BLaER1 (cell line): Measurements from ENCODE around the gene ZNF784.

Source experiments
- H3K27ac ChIP-seq: shearing (Covaris generic); formaldehyde crosslinking; 2 replicates; pipeline ENCODE4 v1.8.1; 2022
- H3K27me3 ChIP-seq: shearing (Covaris generic); formaldehyde crosslinking; 2 replicates; pipeline ENCODE4 v1.8.1; 2022
- H3K36me3 ChIP-seq: shearing (Covaris generic); formaldehyde crosslinking; 2 replicates; pipeline ENCODE4 v1.8.1; 2022
- H3K4me1 ChIP-seq: shearing (Covaris generic); formaldehyde crosslinking; 2 replicates; pipeline ENCODE4 v1.8.1; 2022
- H3K4me2 ChIP-seq: shearing (Covaris generic); formaldehyde crosslinking; 2 replicates; pipeline ENCODE4 v1.8.1; 2022
- H3K4me3 ChIP-seq: shearing (Covaris generic); formaldehyde crosslinking; 2 replicates; pipeline ENCODE4 v1.8.1; 2022
- H3K9ac ChIP-seq: shearing (Covaris generic); formaldehyde crosslinking; 2 replicates; pipeline ENCODE4 v1.8.1; 2022
- H3K9me3 ChIP-seq: shearing (Covaris generic); formaldehyde crosslinking; 2 replicates; pipeline ENCODE4 v1.8.1; 2022
- H4K20me1 ChIP-seq: shearing (Covaris generic); formaldehyde crosslinking; 2 replicates; pipeline ENCODE4 v1.8.1; 2022
- Cebpa-rat ChIP-seq: shearing (Covaris generic); IDR thresholded peaks from 2 replicates; pipeline ENCODE4 v1.8.1; 2022

Gene ZNF784

GRCh38 chr19:55656988-55657747 is 32.8 kb upstream of the ZNF784 start:
- no peaks in the 10 kb centered on the region for H3K27me3 ChIP-seq
- peak overlapping the region; percentile 100 for H3K9ac ChIP-seq
- TF ChIP-seq Cebpa-rat = no peak
- H3K27ac ChIP-seq = peak overlapping the region; percentile 100
- H3K4me1 ChIP-seq = peaks cover 63% of the 10 kb centered on the region
- peak overlapping the region; percentile 99 for H3K4me2 ChIP-seq
- peak overlapping the region; percentile 87 for H3K4me3 ChIP-seq
- H4K20me1 ChIP-seq = peaks cover 68% of the 10 kb centered on the region
- H3K9me3 ChIP-seq = no peaks in the 10 kb centered on the region
- H3K36me3 ChIP-seq = peaks cover 48% of the 10 kb centered on the region

- H4K20me1 ChIP-seq = peaks cover 61% of the 10 kb centered on the region
- peak overlapping the region; percentile 100 for H3K27ac ChIP-seq
- peaks cover 60% of the 10 kb centered on the region for H3K4me1 ChIP-seq
- no peaks in the 10 kb centered on the region for H3K9me3 ChIP-seq
- no peak for TF ChIP-seq Cebpa-rat
- H3K4me2 ChIP-seq = peak overlapping the region; percentile 99
- H3K4me3 ChIP-seq = peak overlapping the region; percentile 87
- no peaks in the 10 kb centered on the region for H3K27me3 ChIP-seq
- peak overlapping the region; percentile 100 for H3K9ac ChIP-seq
- H3K36me3 ChIP-seq = peaks cover 48% of the 10 kb centered on the region
Measured at GRCh38 chr19:55656552-55656951, 32.2 kb upstream of the ZNF784 start.

GRCh38 chr19:55655648-55656040 is 31.3 kb upstream of the ZNF784 start:
- peak overlapping the region; percentile 87 for H3K4me3 ChIP-seq
- peak overlapping the region; percentile 99 for H3K4me2 ChIP-seq
- no peaks in the 10 kb centered on the region for H3K9me3 ChIP-seq
- peaks cover 48% of the 10 kb centered on the region for H3K36me3 ChIP-seq
- H3K4me1 ChIP-seq = peaks cover 52% of the 10 kb centered on the region
- H3K27me3 ChIP-seq = no peaks in the 10 kb centered on the region
- peak overlapping the region; percentile 100 for H3K27ac ChIP-seq
- peak overlapping the region; percentile 100 for H3K9ac ChIP-seq
- peaks cover 52% of the 10 kb centered on the region for H4K20me1 ChIP-seq
- no peak for TF ChIP-seq Cebpa-rat

GRCh38 chr19:55654868-55655647 is 30.7 kb upstream of the ZNF784 start, which contains the start of gene U2AF2:
Gene U2AF2 (plus strand): TSS chr19:55655035. CDS start chr19:55655105, 70 bp downstream.
- Histone ChIP-seq H4K20me1 (peaks cover 47% of the 10 kb centered on the region), H3K27me3 (no peaks in the 10 kb centered on the region), H3K4me2 (peak within 1 kb of the TSS; percentile 99), H3K36me3 (peaks cover 48% of the 10 kb centered on the region), H3K9ac (peak within 1 kb of the TSS; percentile 100), H3K27ac (peak within 1 kb of the TSS; percentile 100), H3K9me3 (no peaks in the 10 kb centered on the region), H3K4me1 (peaks cover 52% of the 10 kb centered on the region), H3K4me3 (peak within 1 kb of the TSS; percentile 87)
- no peak for TF ChIP-seq Cebpa-rat

GRCh38 chr19:55654323-55654867 is 30.0 kb upstream of the ZNF784 start:
- Histone ChIP-seq H3K27ac (peak overlapping the region; percentile 100), H4K20me1 (peaks cover 40% of the 10 kb centered on the region), H3K9ac (peak overlapping the region; percentile 100), H3K27me3 (no peaks in the 10 kb centered on the region), H3K4me3 (peak overlapping the region; percentile 87), H3K4me1 (peaks cover 52% of the 10 kb centered on the region), H3K4me2 (peak overlapping the region; percentile 54), H3K36me3 (peaks cover 42% of the 10 kb centered on the region), H3K9me3 (no peaks in the 10 kb centered on the region)
- no peak for TF ChIP-seq Cebpa-rat

- H3K4me1 ChIP-seq = peaks cover 52% of the 10 kb centered on the region
- TF ChIP-seq Cebpa-rat = no peak
- H3K27ac ChIP-seq = peak overlapping the region; percentile 100
- peak overlapping the region; percentile 87 for H3K4me3 ChIP-seq
- no peaks in the 10 kb centered on the region for H3K9me3 ChIP-seq
- peaks cover 34% of the 10 kb centered on the region for H4K20me1 ChIP-seq
- no peaks in the 10 kb centered on the region for H3K27me3 ChIP-seq
- peaks cover 36% of the 10 kb centered on the region for H3K36me3 ChIP-seq
- peak overlapping the region; percentile 100 for H3K9ac ChIP-seq
- peak overlapping the region; percentile 54 for H3K4me2 ChIP-seq
Measured at GRCh38 chr19:55653651-55654322, 29.4 kb upstream of the ZNF784 start.

GRCh38 chr19:55652311-55653128 is 28.2 kb upstream of the ZNF784 start:
- peak overlapping the region; percentile 100; the same call in 1 of the 2 replicates for H3K27ac ChIP-seq
- TF ChIP-seq Cebpa-rat = no peak
- H3K9me3 ChIP-seq = no peaks in the 10 kb centered on the region
- peaks cover 45% of the 10 kb centered on the region for H3K4me1 ChIP-seq
- peaks cover 31% of the 10 kb centered on the region for H3K36me3 ChIP-seq
- H3K9ac ChIP-seq = no peak overlapping the region
- peaks cover 21% of the 10 kb centered on the region for H4K20me1 ChIP-seq
- no peak overlapping the region for H3K4me3 ChIP-seq
- H3K27me3 ChIP-seq = no peaks in the 10 kb centered on the region
- H3K4me2 ChIP-seq = peak overlapping the region; percentile 54; the same call in 1 of the 2 replicates

- peaks cover 45% of the 10 kb centered on the region for H3K4me1 ChIP-seq
- H3K9me3 ChIP-seq = no peaks in the 10 kb centered on the region
- no peak overlapping the region for H3K27ac ChIP-seq
- no peak overlapping the region for H3K4me3 ChIP-seq
- no peak overlapping the region for H3K4me2 ChIP-seq
- peaks cover 35% of the 10 kb centered on the region for H3K36me3 ChIP-seq
- H4K20me1 ChIP-seq = peaks cover 8% of the 10 kb centered on the region
- TF ChIP-seq Cebpa-rat = no peak
- no peak overlapping the region for H3K9ac ChIP-seq
- no peaks in the 10 kb centered on the region for H3K27me3 ChIP-seq
Measured at GRCh38 chr19:55651236-55651635, 26.9 kb upstream of the ZNF784 start.
